ENCODE results near the gene SHC4. TPM values are rescaled to one million over a fixed set of nuclear protein-coding genes. Genes with fewer than 3 reads are reported as not detected.

The SHC4 gene
- total RNA-seq, 1 donor from 2014 or later = 0.68 TPM

- DNase-seq (no peak), ATAC-seq (peak; percentile 43 to 58)
- H3K27ac ChIP-seq = no peak overlapping the region
- TF ChIP-seq CTCF (IDR thresholded peaks at IDR 0.05) = no peak
- no peaks in the 10 kb centered on the region for H3K27me3 ChIP-seq (ENCODE audit: low read depth)
- no peaks in the 10 kb centered on the region for H3K9me3 ChIP-seq
- no peak overlapping the region for H3K4me3 ChIP-seq
- intact Hi-C loops (cut with DNase I) = no loop called here
- peaks cover 13% of the 10 kb centered on the region for H3K36me3 ChIP-seq
- no peaks in the 10 kb centered on the region for H3K4me1 ChIP-seq
Observed at GRCh38 chr15:48984811-48985352, 21.2 kb upstream of the SHC4 start.

GRCh38 chr15:48984021-48984710 lies 20.4 kb upstream of the SHC4 start:
- no peak for DNase-seq
- no peak for TF ChIP-seq CTCF (IDR thresholded peaks at IDR 0.05)
- no peak overlapping the region for H3K27ac ChIP-seq
- no peak for ATAC-seq
- H3K27me3 ChIP-seq (ENCODE audit: low read depth) = no peaks in the 10 kb centered on the region
- H3K4me3 ChIP-seq = no peak overlapping the region
- peaks cover 7% of the 10 kb centered on the region for H3K36me3 ChIP-seq
- H3K4me1 ChIP-seq = no peaks in the 10 kb centered on the region
- H3K9me3 ChIP-seq = no peaks in the 10 kb centered on the region
- intact Hi-C loops (cut with DNase I) = no loop called here

GRCh38 chr15:48983300-48983699 lies 19.6 kb upstream of the SHC4 start:
- peaks cover 5% of the 10 kb centered on the region for H3K36me3 ChIP-seq
- ATAC-seq = no peak
- H3K9me3 ChIP-seq = no peaks in the 10 kb centered on the region
- intact Hi-C loops (cut with DNase I) = no loop called here
- TF ChIP-seq CTCF (IDR thresholded peaks at IDR 0.05) = no peak
- no peaks in the 10 kb centered on the region for H3K4me1 ChIP-seq
- H3K27ac ChIP-seq = no peak overlapping the region
- no peaks in the 10 kb centered on the region for H3K27me3 ChIP-seq (ENCODE audit: low read depth)
- DNase-seq = no peak
- no peak overlapping the region for H3K4me3 ChIP-seq

- H3K4me1 ChIP-seq = no peaks in the 10 kb centered on the region
- no peak overlapping the region for H3K27ac ChIP-seq
- no peak for DNase-seq
- no peak for TF ChIP-seq CTCF (IDR thresholded peaks at IDR 0.05)
- H3K4me3 ChIP-seq = no peak overlapping the region
- intact Hi-C loops (cut with DNase I) = no loop called here
- ATAC-seq = no peak
- no peaks in the 10 kb centered on the region for H3K36me3 ChIP-seq
- no peaks in the 10 kb centered on the region for H3K27me3 ChIP-seq (ENCODE audit: low read depth)
- no peaks in the 10 kb centered on the region for H3K9me3 ChIP-seq
Observed at GRCh38 chr15:48981941-48982340, 18.2 kb upstream of the SHC4 start.

GRCh38 chr15:48978638-48979037 lies 14.9 kb upstream of the SHC4 start:
- no peak overlapping the region for H3K27ac ChIP-seq
- no peak for ATAC-seq

More at GRCh38 chr15:48978638-48979037, 14.9 kb upstream of the SHC4 start:
- H3K4me3 ChIP-seq = no peak overlapping the region
- intact Hi-C loops (cut with DNase I) = no loop called here
- no peaks in the 10 kb centered on the region for H3K9me3 ChIP-seq
- DNase-seq = no peak
- peaks cover 6% of the 10 kb centered on the region for H3K4me1 ChIP-seq
- H3K36me3 ChIP-seq = no peaks in the 10 kb centered on the region
- H3K27me3 ChIP-seq (ENCODE audit: low read depth) = no peaks in the 10 kb centered on the region
- TF ChIP-seq CTCF (IDR thresholded peaks at IDR 0.05) = no peak
